ENCODE measurements around the gene SWI5. TPM values are rescaled to one million over a fixed set of nuclear protein-coding genes. Genes with fewer than 3 reads are reported as not detected.

SWI5 gene
- total RNA-seq, 1 donor from 2014 or later: 20.7 TPM

DNA sequence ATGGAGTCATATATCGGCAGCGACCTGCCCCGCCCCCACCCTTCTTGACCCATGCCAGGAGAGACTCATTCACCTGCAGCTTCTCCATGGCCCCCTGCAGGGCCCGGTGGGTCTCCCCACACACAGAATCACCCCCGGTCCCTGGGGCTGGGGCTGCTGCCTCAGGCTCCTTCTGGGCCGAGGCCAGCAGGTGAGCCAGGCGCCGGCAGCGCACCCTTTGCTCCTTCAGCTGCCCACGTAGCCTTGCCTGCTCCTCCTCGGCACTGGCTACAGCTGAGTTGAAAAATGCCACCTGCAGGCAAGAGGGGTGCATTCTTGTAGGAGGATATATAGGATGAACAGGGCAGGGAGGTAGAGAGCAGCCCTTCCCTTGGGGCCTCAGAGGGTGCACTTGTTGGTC, 18.2 kb upstream of the SWI5 start:
- no peak overlapping the region for H3K4me3 Mint-ChIP-seq
- TF ChIP-seq, protein P1, sequence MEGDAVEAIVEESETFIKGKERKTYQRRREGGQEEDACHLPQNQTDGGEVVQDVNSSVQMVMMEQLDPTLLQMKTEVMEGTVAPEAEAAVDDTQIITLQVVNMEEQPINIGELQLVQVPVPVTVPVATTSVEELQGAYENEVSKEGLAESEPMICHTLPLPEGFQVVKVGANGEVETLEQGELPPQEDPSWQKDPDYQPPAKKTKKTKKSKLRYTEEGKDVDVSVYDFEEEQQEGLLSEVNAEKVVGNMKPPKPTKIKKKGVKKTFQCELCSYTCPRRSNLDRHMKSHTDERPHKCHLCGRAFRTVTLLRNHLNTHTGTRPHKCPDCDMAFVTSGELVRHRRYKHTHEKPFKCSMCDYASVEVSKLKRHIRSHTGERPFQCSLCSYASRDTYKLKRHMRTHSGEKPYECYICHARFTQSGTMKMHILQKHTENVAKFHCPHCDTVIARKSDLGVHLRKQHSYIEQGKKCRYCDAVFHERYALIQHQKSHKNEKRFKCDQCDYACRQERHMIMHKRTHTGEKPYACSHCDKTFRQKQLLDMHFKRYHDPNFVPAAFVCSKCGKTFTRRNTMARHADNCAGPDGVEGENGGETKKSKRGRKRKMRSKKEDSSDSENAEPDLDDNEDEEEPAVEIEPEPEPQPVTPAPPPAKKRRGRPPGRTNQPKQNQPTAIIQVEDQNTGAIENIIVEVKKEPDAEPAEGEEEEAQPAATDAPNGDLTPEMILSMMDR (conservative IDR thresholded peaks at IDR 0.05): no peak
- H3K36me3 Mint-ChIP-seq (ENCODE audit: low read depth): peaks cover 17% of the 10 kb centered on the region
- H3K27me3 Mint-ChIP-seq (ENCODE audit: low read depth): peaks cover 3% of the 10 kb centered on the region
- no peaks in the 10 kb centered on the region for H3K9me3 Mint-ChIP-seq
- no peak for DNase-seq (ENCODE audit: low read depth, low spot score)
- peaks cover 6% of the 10 kb centered on the region for H3K4me1 Mint-ChIP-seq
- no peak overlapping the region for H3K27ac Mint-ChIP-seq (ENCODE audit: unreplicated experiment)

DNA sequence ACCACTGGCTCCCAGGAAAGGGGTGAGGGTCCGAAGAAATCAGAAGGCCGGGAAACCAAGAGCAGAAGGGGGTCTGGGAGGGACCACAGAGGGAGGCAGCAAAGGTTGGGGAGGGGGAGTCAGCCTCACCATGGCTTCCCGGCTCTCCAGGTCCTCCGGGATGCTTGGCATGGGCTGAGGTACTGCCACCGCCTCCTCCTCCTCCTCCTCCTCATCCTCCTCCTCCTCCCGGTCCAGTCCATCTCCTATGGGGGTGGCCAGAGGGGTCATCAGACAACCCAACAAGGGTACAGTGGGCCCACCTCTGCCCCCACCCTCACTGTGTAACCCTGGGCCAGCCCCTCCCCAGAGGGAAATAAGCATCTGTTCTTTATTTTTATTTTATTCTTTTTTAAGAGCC, 17.8 kb upstream of the SWI5 start:
- H3K4me1 Mint-ChIP-seq: peaks cover 6% of the 10 kb centered on the region
- TF ChIP-seq, protein P1 (conservative IDR thresholded peaks at IDR 0.05): no peak
- no peak overlapping the region for H3K4me3 Mint-ChIP-seq
- DNase-seq (ENCODE audit: low read depth, low spot score): no peak
- no peaks in the 10 kb centered on the region for H3K9me3 Mint-ChIP-seq
- no peak overlapping the region for H3K27ac Mint-ChIP-seq (ENCODE audit: unreplicated experiment)
- peaks cover 17% of the 10 kb centered on the region for H3K36me3 Mint-ChIP-seq (ENCODE audit: low read depth)
- H3K27me3 Mint-ChIP-seq (ENCODE audit: low read depth): peaks cover 3% of the 10 kb centered on the region

DNA sequence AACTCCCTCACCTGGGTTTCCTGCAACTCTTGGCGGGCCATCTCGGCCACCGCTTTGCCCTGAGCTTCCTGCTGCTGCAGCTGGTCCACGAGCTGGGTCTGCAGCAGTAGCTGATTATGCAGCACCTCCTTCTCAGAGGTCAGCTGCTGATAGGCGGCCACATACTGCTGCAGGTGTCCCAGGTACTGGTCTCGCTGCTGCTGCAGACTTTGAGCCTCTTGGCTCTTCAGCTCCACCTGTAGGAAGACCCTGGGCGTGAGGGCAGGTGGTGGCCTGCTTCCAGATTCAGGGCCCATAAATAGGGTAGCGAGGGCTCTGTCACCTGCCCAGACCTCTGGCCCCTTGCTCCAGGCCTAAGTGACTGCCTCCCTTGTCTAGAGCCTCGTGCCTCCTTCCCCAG, 16.9 kb upstream of the SWI5 start:
- no peak for DNase-seq (ENCODE audit: low read depth, low spot score)
- no peaks in the 10 kb centered on the region for H3K9me3 Mint-ChIP-seq
- H3K4me1 Mint-ChIP-seq: peaks cover 6% of the 10 kb centered on the region
- H3K27ac Mint-ChIP-seq (ENCODE audit: unreplicated experiment): no peak overlapping the region
- no peak overlapping the region for H3K4me3 Mint-ChIP-seq
- H3K27me3 Mint-ChIP-seq (ENCODE audit: low read depth): peaks cover 3% of the 10 kb centered on the region
- H3K36me3 Mint-ChIP-seq (ENCODE audit: low read depth): peaks cover 17% of the 10 kb centered on the region
- TF ChIP-seq, protein P1 (conservative IDR thresholded peaks at IDR 0.05): no peak

DNA sequence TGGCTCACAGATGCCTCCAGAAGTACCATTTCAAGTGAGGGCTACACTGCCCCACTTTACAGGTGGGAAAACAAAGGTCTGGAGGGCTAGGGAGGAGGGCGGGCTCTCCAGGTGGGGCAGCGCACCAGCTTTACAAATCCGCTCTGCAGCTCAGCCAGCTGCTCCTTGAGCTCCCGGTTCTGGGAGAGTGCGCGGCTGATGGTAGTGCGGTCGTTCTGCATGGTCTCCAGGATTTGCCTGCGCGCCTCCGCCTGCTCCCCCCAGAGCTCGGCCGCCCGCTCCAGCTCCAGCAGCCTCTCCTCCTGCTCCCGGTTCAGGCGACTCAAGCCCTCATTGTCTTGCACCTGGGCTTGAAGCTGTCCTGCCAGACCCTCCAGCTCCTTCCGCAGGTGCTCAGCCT, 15.7 kb upstream of the SWI5 start:
- Mint-ChIP-seq H3K27ac (ENCODE audit: unreplicated experiment) (no peak overlapping the region), H3K4me3 (no peak overlapping the region), H3K27me3 (ENCODE audit: low read depth) (no peaks in the 10 kb centered on the region), H3K9me3 (no peaks in the 10 kb centered on the region), H3K4me1 (peaks cover 2% of the 10 kb centered on the region), H3K36me3 (ENCODE audit: low read depth) (peaks cover 18% of the 10 kb centered on the region)
- DNase-seq (ENCODE audit: low read depth, low spot score): no peak
- TF ChIP-seq, protein P1 (conservative IDR thresholded peaks at IDR 0.05): no peak

DNA sequence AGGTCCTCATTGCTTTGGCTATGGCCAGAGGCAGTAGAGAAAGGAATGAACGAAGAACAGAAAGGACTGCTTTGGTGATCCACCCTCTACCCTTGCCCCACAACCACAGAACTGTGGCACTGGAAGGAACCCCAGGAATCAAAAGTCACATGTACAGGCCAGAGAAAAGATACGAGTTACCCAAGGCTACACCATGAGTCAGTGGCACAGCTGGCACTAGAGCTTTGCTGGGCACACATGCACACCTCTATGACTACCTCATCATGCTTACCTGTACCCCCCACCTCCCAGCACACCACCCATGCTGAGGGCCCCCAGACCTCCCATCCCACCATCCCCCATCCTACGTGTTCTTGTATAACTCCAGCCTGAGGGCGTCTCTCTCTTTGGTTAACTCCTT, 13.4 kb upstream of the SWI5 start:
- no peaks in the 10 kb centered on the region for H3K4me1 Mint-ChIP-seq
- H3K27ac Mint-ChIP-seq (ENCODE audit: unreplicated experiment): peak overlapping the region; percentile 57
- TF ChIP-seq, protein P1 (conservative IDR thresholded peaks at IDR 0.05): no peak
- no peaks in the 10 kb centered on the region for H3K27me3 Mint-ChIP-seq (ENCODE audit: low read depth)
- no peak for DNase-seq (ENCODE audit: low read depth, low spot score)
- no peaks in the 10 kb centered on the region for H3K9me3 Mint-ChIP-seq
- no peak overlapping the region for H3K4me3 Mint-ChIP-seq
- peaks cover 18% of the 10 kb centered on the region for H3K36me3 Mint-ChIP-seq (ENCODE audit: low read depth)

Data from neural crest cell (in vitro differentiated cells).